ENCODE measurements around the gene CDK5RAP1. TPM values are rescaled to one million over a fixed set of nuclear protein-coding genes. Genes with fewer than 3 reads are reported as not detected.

CDK5RAP1 gene
- total and polyA plus RNA-seq, 7 donors = 12.0 to 30.0 (median 20.6) TPM

DNA sequence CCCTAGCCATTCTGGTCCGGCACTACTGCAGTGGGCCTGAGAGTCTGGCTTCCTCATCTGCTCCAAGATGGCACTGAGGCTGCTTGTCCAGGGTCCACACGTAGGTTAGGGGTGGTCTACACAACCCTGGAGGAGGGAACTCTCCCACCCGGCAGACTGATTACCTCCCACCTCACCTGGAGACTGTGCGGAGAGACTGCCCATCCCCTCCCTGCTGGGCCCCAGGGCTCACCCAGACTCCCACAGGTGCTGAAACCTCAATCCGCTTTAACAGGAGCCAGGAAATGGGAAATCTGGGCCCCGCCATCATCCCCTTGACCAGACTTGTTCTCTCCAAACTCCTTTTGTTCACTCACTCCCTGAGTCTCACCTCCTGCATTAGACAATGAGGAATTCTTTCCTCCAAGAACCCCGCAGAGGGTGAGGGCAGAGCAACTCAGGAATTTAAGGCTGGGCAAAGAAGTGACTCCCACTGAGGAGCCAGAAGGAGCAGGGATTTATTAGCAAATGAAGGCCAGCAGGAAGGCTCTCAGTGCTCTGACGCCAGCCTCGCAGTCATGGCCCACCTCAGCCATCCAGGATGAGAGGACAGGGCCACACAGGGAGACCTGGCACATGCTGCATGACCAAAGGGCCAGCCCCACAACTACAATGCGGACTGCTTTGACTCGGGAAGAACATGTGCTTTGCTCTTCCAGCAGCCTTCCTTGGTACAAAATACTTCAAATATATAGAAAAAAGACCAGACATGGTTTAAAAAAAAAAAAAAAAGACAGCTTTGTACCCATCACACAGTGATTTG, 53.0 kb downstream of the CDK5RAP1 start:
- Histone ChIP-seq H3K27me3 (no peaks in the 10 kb centered on the region), H3K4me3 (no peak overlapping the region), H3K9me3 (no peaks in the 10 kb centered on the region), H3K36me3 (peaks cover 0 to 22% (median 0%) of the 10 kb centered on the region in 4 donors), H3K4me1 (no peaks in the 10 kb centered on the region), H3K27ac (no peak overlapping the region)
- 94 to 95% methylated on average over 11 of the region's 11 CpGs for WGBS, 2 donors
- intact Hi-C loops (cut with DNase I) = no loop called here
- DNase-seq = no peak
- TF ChIP-seq EP300 (IDR thresholded peaks at IDR 0.05) = no peak

DNA sequence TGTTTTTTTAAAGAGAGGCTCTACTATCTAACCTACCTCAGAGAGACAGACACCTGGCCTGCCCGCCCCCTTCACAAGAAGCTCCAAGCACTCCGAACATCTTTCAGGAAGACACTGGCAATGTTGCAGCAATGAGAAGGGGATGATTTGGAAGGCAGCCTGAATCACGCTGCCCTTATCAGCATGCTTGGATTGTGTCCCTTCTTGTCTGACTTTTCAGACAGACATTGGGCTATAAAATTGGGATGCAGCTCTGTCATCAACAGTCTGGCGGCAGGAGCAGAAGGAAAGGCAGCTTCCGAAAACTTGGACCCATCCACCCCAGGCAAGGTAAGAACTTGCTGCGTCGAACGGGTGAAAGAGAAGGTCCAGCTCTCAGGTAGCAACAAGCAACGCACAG, 56.0 kb downstream of the CDK5RAP1 start:
- TF ChIP-seq, protein P1, sequence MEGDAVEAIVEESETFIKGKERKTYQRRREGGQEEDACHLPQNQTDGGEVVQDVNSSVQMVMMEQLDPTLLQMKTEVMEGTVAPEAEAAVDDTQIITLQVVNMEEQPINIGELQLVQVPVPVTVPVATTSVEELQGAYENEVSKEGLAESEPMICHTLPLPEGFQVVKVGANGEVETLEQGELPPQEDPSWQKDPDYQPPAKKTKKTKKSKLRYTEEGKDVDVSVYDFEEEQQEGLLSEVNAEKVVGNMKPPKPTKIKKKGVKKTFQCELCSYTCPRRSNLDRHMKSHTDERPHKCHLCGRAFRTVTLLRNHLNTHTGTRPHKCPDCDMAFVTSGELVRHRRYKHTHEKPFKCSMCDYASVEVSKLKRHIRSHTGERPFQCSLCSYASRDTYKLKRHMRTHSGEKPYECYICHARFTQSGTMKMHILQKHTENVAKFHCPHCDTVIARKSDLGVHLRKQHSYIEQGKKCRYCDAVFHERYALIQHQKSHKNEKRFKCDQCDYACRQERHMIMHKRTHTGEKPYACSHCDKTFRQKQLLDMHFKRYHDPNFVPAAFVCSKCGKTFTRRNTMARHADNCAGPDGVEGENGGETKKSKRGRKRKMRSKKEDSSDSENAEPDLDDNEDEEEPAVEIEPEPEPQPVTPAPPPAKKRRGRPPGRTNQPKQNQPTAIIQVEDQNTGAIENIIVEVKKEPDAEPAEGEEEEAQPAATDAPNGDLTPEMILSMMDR (IDR thresholded peaks at IDR 0.05) = no peak
- no peak for TF ChIP-seq EP300 (IDR thresholded peaks at IDR 0.05)
- no peak for TF ChIP-seq POLR2A (IDR thresholded peaks at IDR 0.05)
- no peak for TF ChIP-seq POLR2AphosphoS5 (IDR thresholded peaks at IDR 0.05)
- H3K36me3 ChIP-seq = peaks cover 0 to 14% (median 0%) of the 10 kb centered on the region in 4 donors
- no peaks in the 10 kb centered on the region for H3K9me3 ChIP-seq
- H3K4me3 ChIP-seq = no peak overlapping the region
- no peak for DNase-seq
- no peak overlapping the region for H3K27ac ChIP-seq
- H3K4me1 ChIP-seq = no peaks in the 10 kb centered on the region
- H3K27me3 ChIP-seq = peaks cover 0 to 6% (median 0%) of the 10 kb centered on the region in 3 donors
- 76 to 80% methylated on average over 9 of the region's 9 CpGs for WGBS, 2 donors
- intact Hi-C loops (cut with DNase I) = no loop called here

DNA sequence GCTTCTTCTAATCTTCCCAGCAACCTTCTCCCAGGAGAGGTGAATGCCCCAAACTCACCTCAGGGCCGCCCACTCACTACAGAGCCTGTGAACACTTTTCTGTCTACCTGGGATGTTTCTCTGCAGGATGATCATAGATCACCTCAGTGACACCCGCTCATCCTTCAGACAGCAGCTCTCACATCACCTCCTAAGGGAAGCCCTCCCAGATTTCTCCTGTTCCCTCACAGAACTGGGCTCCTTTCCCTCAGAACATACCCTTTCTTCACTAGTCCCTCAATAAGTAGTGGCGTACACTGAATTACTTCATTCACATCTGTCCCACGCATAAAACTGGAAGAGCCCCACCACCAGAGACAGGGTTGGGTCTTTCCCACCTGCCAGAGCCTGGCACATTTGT, 57.8 kb downstream of the CDK5RAP1 start:
- Histone ChIP-seq H3K4me3 (no peak overlapping the region), H3K9me3 (no peaks in the 10 kb centered on the region), H3K27me3 (peaks cover 0 to 6% (median 3%) of the 10 kb centered on the region in 3 donors), H3K27ac (no peak overlapping the region), H3K4me1 (no peaks in the 10 kb centered on the region), H3K36me3 (no peaks in the 10 kb centered on the region)
- no peak for DNase-seq
- intact Hi-C loops (cut with DNase I) = no loop called here
- WGBS, 2 donors = 92 to 95% methylated on average over 4 of the region's 4 CpGs
- TF ChIP-seq, protein P1 (IDR thresholded peaks at IDR 0.05) = no peak
- no peak for TF ChIP-seq POLR2A (IDR thresholded peaks at IDR 0.05)

DNA sequence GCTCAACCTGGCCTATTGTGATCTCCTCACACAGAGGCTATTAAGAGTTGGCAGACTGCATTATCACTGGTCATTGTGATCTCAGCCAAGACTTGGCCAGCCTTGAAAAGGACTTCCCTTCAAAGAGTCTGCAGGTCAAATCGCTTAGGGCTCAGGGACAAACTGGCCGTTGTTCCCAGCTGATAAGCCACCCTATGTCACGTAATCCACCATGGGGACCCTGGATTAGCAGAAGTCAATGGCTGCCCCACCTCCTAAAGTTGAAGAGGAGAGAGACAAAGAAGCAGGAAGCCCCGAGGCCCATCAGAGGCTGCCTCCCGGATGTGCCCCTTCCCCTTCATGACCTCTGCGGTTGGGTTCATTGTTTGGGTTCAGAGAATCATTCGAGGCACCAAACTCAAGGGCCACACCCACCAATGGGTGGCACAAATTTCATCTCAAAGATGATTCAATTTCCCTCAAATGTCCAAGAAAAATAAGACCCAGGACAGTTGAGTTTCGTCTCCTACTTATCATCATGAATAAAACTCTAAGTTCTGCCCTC, 61.7 kb downstream of the CDK5RAP1 start:
- Histone ChIP-seq H3K9me3 (no peaks in the 10 kb centered on the region), H3K4me1 (no peaks in the 10 kb centered on the region), H3K4me3 (no peak overlapping the region), H3K27me3 (peaks cover 0 to 6% (median 3%) of the 10 kb centered on the region in 3 donors), H3K27ac (no peak overlapping the region), H3K36me3 (no peaks in the 10 kb centered on the region)
- intact Hi-C loops (cut with DNase I) = no loop called here
- DNase-seq = no peak
- WGBS, 2 donors = 73 to 78% methylated on average over 8 of the region's 8 CpGs
- TF ChIP-seq, protein P1 (IDR thresholded peaks at IDR 0.05) = no peak
- no peak for TF ChIP-seq POLR2AphosphoS5 (IDR thresholded peaks at IDR 0.05)
- no peak for TF ChIP-seq EP300 (IDR thresholded peaks at IDR 0.05)
- TF ChIP-seq POLR2A (IDR thresholded peaks at IDR 0.05) = no peak

DNA sequence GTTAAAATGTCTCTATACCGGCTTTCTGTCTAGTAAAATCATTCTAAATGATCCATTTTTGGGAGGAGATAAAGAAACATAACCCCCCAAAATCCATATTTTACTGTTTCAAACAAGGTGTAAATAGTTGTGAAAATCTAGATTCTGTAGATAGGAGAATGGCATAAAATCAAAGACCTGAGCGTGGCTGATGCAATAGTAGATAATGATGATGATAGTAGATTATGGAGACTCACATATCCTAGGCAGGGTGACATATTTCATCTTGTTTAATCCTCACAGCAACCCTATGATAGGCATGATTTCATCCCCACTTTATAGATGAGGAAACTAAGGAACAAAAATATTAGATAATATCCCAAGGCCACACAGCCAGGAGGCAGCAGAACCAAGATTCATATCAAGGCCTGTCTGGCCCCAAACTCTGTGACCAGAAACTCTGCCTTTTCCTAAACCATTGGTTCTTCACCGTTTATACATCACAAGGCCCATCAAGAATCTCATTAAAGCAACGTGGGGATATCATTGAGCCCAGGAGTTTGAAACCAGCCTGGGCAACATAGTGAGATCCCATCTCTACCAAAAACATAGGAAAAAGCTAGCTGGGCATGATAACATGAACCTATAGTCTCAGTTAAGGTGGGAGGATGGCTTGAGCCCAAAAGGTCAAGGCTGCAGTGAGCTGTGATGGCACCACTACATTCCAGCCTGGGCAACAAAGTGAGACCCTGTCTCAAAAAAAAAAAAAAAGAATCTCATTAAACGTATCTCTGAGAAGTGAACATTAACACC, 62.7 kb downstream of the CDK5RAP1 start:
- Histone ChIP-seq H3K27ac (no peak overlapping the region), H3K4me3 (no peak overlapping the region), H3K4me1 (no peaks in the 10 kb centered on the region), H3K36me3 (no peaks in the 10 kb centered on the region), H3K9me3 (no peaks in the 10 kb centered on the region), H3K27me3 (peaks cover 0 to 6% (median 3%) of the 10 kb centered on the region in 3 donors)
- intact Hi-C loops (cut with DNase I) = no loop called here
- WGBS, 2 donors = 84 to 87% methylated on average over 5 of the region's 5 CpGs
- no peak for DNase-seq
- no peak for TF ChIP-seq EP300 (IDR thresholded peaks at IDR 0.05)

Data from sigmoid colon (tissue), 7 donors.